NK-92 treated with Interleukin-12 subunit alpha and Interleukin-12 subunit beta, amount 100 ng/mL, for 24 hours (cell line): ENCODE data around the gene USP11.

Source experiments
- DNase-seq: peaks from one replicate; lab custom pipeline; 2025; lab: John Stamatoyannopoulos, UW

Gene USP11

GRCh38 chrX:47224896-47225290, 7.9 kb upstream of the USP11 start:
- no peak for DNase-seq

GRCh38 chrX:47226071-47226470, 6.7 kb upstream of the USP11 start:
- DNase-seq: no peak

GRCh38 chrX:47226531-47227333, 6.1 kb upstream of the USP11 start:
- DNase-seq: no peak

GRCh38 chrX:47227334-47227583, 5.5 kb upstream of the USP11 start:
- DNase-seq: no peak

- no peak for DNase-seq
Observed at GRCh38 chrX:47228550-47229270, 4.1 kb upstream of the USP11 start.

GRCh38 chrX:47229427-47229826, 3.4 kb upstream of the USP11 start:
- no peak for DNase-seq

- no peak for DNase-seq
Observed at GRCh38 chrX:47230136-47230868, 2.5 kb upstream of the USP11 start.

GRCh38 chrX:47231167-47231566, 1.6 kb upstream of the USP11 start:
- DNase-seq: no peak

GRCh38 chrX:47232197-47232802, 509 bp upstream of the USP11 start:
- DNase-seq: no peak

GRCh38 chrX:47233333-47234113, 714 bp downstream of the USP11 start:
- DNase-seq: peak; percentile 94

- DNase-seq: no peak
Observed at GRCh38 chrX:47234583-47234982, 1.8 kb downstream of the USP11 start.

GRCh38 chrX:47235691-47236103, 2.9 kb downstream of the USP11 start:
- DNase-seq: no peak

- DNase-seq: no peak
Observed at GRCh38 chrX:47239199-47239598, 6.4 kb downstream of the USP11 start.

- DNase-seq: no peak
Observed at GRCh38 chrX:47239898-47240545, 7.2 kb downstream of the USP11 start.

GRCh38 chrX:47240619-47241018, 7.8 kb downstream of the USP11 start:
- DNase-seq: no peak

- no peak for DNase-seq
Observed at GRCh38 chrX:47241201-47242011, 8.6 kb downstream of the USP11 start.

GRCh38 chrX:47242321-47242720, 9.5 kb downstream of the USP11 start:
- DNase-seq: no peak

GRCh38 chrX:47243351-47243750, 10.5 kb downstream of the USP11 start:
- DNase-seq: no peak

GRCh38 chrX:47244676-47245075, 11.9 kb downstream of the USP11 start:
- no peak for DNase-seq

- no peak for DNase-seq
Observed at GRCh38 chrX:47245156-47245555, 12.3 kb downstream of the USP11 start.
